Spleen (tissue), 11 donors: ENCODE data around the gene NMNAT2. TPM values are rescaled to one million over a fixed set of nuclear protein-coding genes. Genes with fewer than 3 reads are reported as not detected.

Source experiments
- DNase-seq: peaks from one replicate; pipeline ENCODE4 v3.0.0-alpha.2; 2020
- H3K27ac ChIP-seq, 8 donors: fragments of 200-600 bp; sonication (generic) in 7 of 8; 1 replicate in 4 of 8; 2 replicates in 4 of 8; pipeline versions ENCODE4 v1.5.0 to v1.8.0; 2016 to 2021; ENCODE audit warnings: inconsistent platforms in 4 of 8, mild to moderate bottlenecking in 4 of 8, moderate library complexity in 1 of 8
- H3K27me3 ChIP-seq, 7 donors: fragments of 200-600 bp; sonication (generic) in 6 of 7; replicated peaks in 1 of 7; 1 replicate in 4 of 7; 2 replicates in 3 of 7; pipeline versions ENCODE4 v1.5.0 to v1.8.0; 2016 to 2021; ENCODE audit warnings: inconsistent platforms in 3 of 7, mild to moderate bottlenecking in 1 of 7
- H3K36me3 ChIP-seq, 6 donors: fragments of 200-600 bp; sonication (generic) in 5 of 6; 1 replicate in 4 of 6; 2 replicates in 2 of 6; pipeline versions ENCODE4 v1.5.0 to v1.8.0; 2016 to 2021; ENCODE audit warnings: inconsistent platforms in 2 of 6
- H3K4me1 ChIP-seq, 6 donors: fragments of 200-600 bp; sonication (generic) in 5 of 6; 1 replicate in 3 of 6; 2 replicates in 3 of 6; pipeline versions ENCODE4 v1.5.0 to v1.8.0; 2016 to 2021; ENCODE audit warnings: inconsistent platforms in 3 of 6
- H3K4me3 ChIP-seq, 8 donors: fragments of 200-600 bp; sonication (generic) in 7 of 8; 1 replicate in 4 of 8; 2 replicates in 4 of 8; pipeline versions ENCODE4 v1.5.0 to v1.8.0; 2016 to 2021; ENCODE audit warnings: inconsistent platforms in 4 of 8, mild to moderate bottlenecking in 4 of 8, moderate library complexity in 2 of 8
- H3K9me3 ChIP-seq, 8 donors: fragments of 200-600 bp; sonication (generic) in 7 of 8; 1 replicate in 4 of 8; 2 replicates in 4 of 8; pipeline versions ENCODE4 v1.5.0 to v1.8.0; 2016 to 2021; ENCODE audit warnings: inconsistent platforms in 4 of 8
- CTCF ChIP-seq, 11 experiments: fragments of 200-600 bp in 7 of 11; fragments of 450-650 bp in 4 of 11; sonication (generic) in 4 of 11; IDR thresholded peaks in 8 of 11; conservative IDR thresholded peaks in 3 of 11; 1 replicate in 7 of 11; 2 replicates in 4 of 11; pipeline versions ENCODE4 v1.4.0 to v1.8.0; 2016 to 2021; ENCODE audit warnings: antibody characterized with exemption in 11 of 11, inconsistent platforms in 4 of 11, mild to moderate bottlenecking in 1 of 11
- POLR2A ChIP-seq, 3 donors: fragments of 450-650 bp; IDR thresholded peaks; one replicate each; pipeline ENCODE4 v1.5.1; 2017; ENCODE audit warnings: antibody characterized with exemption in 3 of 3, mild to moderate bottlenecking in 1 of 3
- POLR2AphosphoS5 ChIP-seq, 3 donors: sonication (generic); formaldehyde crosslinking; IDR thresholded peaks; one replicate each; pipeline ENCODE4 v1.5.1; 2017; ENCODE audit warnings: antibody characterized with exemption in 3 of 3
- WGBS, 5 donors: extraction: QIAGEN DNeasy Blood & Tissue Kit in 3 of 5; methylation state at CpG; one replicate each; pipeline versions ENCODE4 v1.1.5 to v1.1.7; 2013 to 2018; 5-methylcytosine and 5-hydroxymethylcytosine counted together
- intact Hi-C: fragments of 100-400 bp; cut with DNase I; formaldehyde crosslinking; loops from one replicate; pipeline ENCODE4 v1.15.0; 2023; ENCODE audit warnings: low total_unique reads
- polyA plus RNA-seq, 3 donors: library from polyadenylated mRNA; stranded (reverse); fragments of 200-250 nt; gene quantifications; one replicate each; pipeline ENCODE4 v1.2.1, GENCODE V29; 2013
- total RNA-seq, 7 donors: library from RNA; depleted of rRNA in 3 of 7; stranded (reverse); fragments of >200 nt in 3 of 7; fragmentation: NEBNext Ultra II Directional in 4 of 7; extraction: Animal tissue kit (Norgen Biotek cat#: 25700) in 4 of 7; gene quantifications; one replicate each; pipeline versions ENCODE4 v1.1.0 to v1.2.1, GENCODE V29; 2016 to 2021
- donor health status: healthy with polysubstance abuse.
- donor health status: DM: no; HTN: no; CAD: no; lungs with moderate emphysema.
- donor health status: DM: no; HTN: no; CAD: no.
- donor health status: Bipolar disorder and iron deficiency.
- donor health status: healthy.
- donor health status: DM: no; HTN: no; CAD: no.
- donor health status: DM: yes; HTN: yes; CAD: no.

NMNAT2 gene
- total and polyA plus RNA-seq, 10 donors: 0.05 to 1.7 (median 0.17) TPM

GRCh38 chr1:183226963-183227362 is 191.2 kb downstream of the NMNAT2 start:
- H3K27ac ChIP-seq: no peak overlapping the region
- no peaks in the 10 kb centered on the region for H3K36me3 ChIP-seq
- H3K27me3 ChIP-seq: no peaks in the 10 kb centered on the region
- H3K9me3 ChIP-seq: no peaks in the 10 kb centered on the region
- WGBS, 5 donors: 61 to 71% (median 68%) methylated on average over 4 of the region's 4 CpGs
- intact Hi-C loops: loop anchor here (10.0 kb wide), 1 partner anchor 262 kb away; no protein-coding TSS in a partner anchor
- TF ChIP-seq CTCF (IDR thresholded peaks at IDR 0.05 in 8 of 11, conservative IDR thresholded peaks at IDR 0.05 in 3 of 11): no peak
- no peak for TF ChIP-seq POLR2AphosphoS5 (IDR thresholded peaks at IDR 0.05)
- TF ChIP-seq POLR2A (IDR thresholded peaks at IDR 0.05): no peak
- no peaks in the 10 kb centered on the region for H3K4me1 ChIP-seq
- no peak overlapping the region for H3K4me3 ChIP-seq
- no peak for DNase-seq

- Histone ChIP-seq H3K36me3 (no peaks in the 10 kb centered on the region), H3K4me1 (no peaks in the 10 kb centered on the region), H3K27ac (no peak overlapping the region), H3K27me3 (no peaks in the 10 kb centered on the region), H3K9me3 (no peaks in the 10 kb centered on the region), H3K4me3 (no peak overlapping the region)
- 90 to 96% (median 95%) methylated on average over 4 of the region's 4 CpGs for WGBS, 5 donors
- TF ChIP-seq CTCF (IDR thresholded peaks at IDR 0.05 in 8 of 11, conservative IDR thresholded peaks at IDR 0.05 in 3 of 11) (no peak), POLR2AphosphoS5 (IDR thresholded peaks at IDR 0.05) (no peak), POLR2A (IDR thresholded peaks at IDR 0.05) (no peak)
- DNase-seq: no peak
- intact Hi-C loops: loop anchor here (10.0 kb wide), 1 partner anchor 262 kb away; no protein-coding TSS in a partner anchor
These were observed 191.8 kb downstream of the NMNAT2 start for GRCh38 chr1:183226361-183226760.

GRCh38 chr1:183223467-183223866 is 194.7 kb downstream of the NMNAT2 start:
- Histone ChIP-seq H3K9me3 (no peaks in the 10 kb centered on the region), H3K4me3 (no peak overlapping the region), H3K27ac (no peak overlapping the region), H3K36me3 (no peaks in the 10 kb centered on the region), H3K27me3 (no peaks in the 10 kb centered on the region), H3K4me1 (peaks cover 0 to 14% (median 8%) of the 10 kb centered on the region in 6 donors)
- no peak for DNase-seq
- intact Hi-C loops: loop anchor here (10.0 kb wide), 1 partner anchor 259 kb away; no protein-coding TSS in a partner anchor
- TF ChIP-seq POLR2AphosphoS5 (IDR thresholded peaks at IDR 0.05) (no peak), POLR2A (IDR thresholded peaks at IDR 0.05) (no peak), CTCF (IDR thresholded peaks at IDR 0.05 in 8 of 11, conservative IDR thresholded peaks at IDR 0.05 in 3 of 11) (no peak)
- 71 to 94% (median 84%) methylated on average over 3 of the region's 3 CpGs for WGBS, 5 donors

- intact Hi-C loops: loop anchor here (10.0 kb wide), 1 partner anchor 258 kb away; no protein-coding TSS in a partner anchor
These were observed 195.3 kb downstream of the NMNAT2 start for GRCh38 chr1:183222909-183223308.

More at GRCh38 chr1:183222909-183223308, 195.3 kb downstream of the NMNAT2 start:
- 86 to 98% (median 96%) methylated on average over 3 of the region's 3 CpGs for WGBS, 5 donors
- H3K27me3 ChIP-seq: no peaks in the 10 kb centered on the region
- TF ChIP-seq CTCF (IDR thresholded peaks at IDR 0.05 in 8 of 11, conservative IDR thresholded peaks at IDR 0.05 in 3 of 11) (no peak), POLR2A (IDR thresholded peaks at IDR 0.05) (no peak), POLR2AphosphoS5 (IDR thresholded peaks at IDR 0.05) (no peak)
- peaks cover 0 to 20% (median 8%) of the 10 kb centered on the region in 6 donors for H3K4me1 ChIP-seq
- H3K36me3 ChIP-seq: no peaks in the 10 kb centered on the region
- no peaks in the 10 kb centered on the region for H3K9me3 ChIP-seq
- H3K4me3 ChIP-seq: no peak overlapping the region
- H3K27ac ChIP-seq: no peak overlapping the region
- DNase-seq: no peak
